ENCODE measurements around the gene GKAP1. TPM values are rescaled to one million over a fixed set of nuclear protein-coding genes. Genes with fewer than 3 reads are reported as not detected.
A peak's percentile ranks its signal among the peaks of the same experiment; 100 is the strongest.

The GKAP1 gene
- total and polyA plus RNA-seq, 4 donors = 3.2 to 10.9 (median 4.8) TPM

DNA sequence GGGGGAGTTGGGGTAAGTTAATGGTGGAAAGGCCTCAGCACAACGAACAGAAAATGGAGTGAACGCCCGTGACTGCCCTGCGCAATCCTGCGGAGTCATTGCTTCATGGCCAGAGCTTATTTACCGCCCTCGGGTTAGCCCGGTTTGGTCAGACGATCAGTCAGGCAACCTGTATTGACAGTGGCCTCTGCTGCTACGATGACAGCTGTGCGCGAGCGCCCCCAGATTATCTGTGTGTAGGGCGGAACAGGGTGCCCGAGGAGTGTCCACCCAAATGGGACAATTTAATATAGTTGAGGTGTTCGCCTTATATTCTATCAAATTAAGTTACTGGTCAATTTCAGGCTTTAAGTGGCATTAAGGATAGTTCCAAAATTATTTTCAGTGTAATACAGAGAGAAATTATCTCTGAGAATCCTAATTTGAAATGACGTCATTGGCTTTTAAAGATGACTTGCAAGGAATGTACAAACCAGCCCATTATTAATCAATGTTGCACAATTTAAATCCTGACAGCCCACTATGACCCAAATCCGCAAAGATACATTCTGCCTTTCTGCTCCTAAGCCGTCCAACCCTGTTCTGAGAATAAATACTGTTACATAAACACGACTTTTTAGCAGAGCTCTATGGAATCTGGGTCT lies 108.9 kb downstream of the GKAP1 start (continued):
- TF ChIP-seq, protein P1, sequence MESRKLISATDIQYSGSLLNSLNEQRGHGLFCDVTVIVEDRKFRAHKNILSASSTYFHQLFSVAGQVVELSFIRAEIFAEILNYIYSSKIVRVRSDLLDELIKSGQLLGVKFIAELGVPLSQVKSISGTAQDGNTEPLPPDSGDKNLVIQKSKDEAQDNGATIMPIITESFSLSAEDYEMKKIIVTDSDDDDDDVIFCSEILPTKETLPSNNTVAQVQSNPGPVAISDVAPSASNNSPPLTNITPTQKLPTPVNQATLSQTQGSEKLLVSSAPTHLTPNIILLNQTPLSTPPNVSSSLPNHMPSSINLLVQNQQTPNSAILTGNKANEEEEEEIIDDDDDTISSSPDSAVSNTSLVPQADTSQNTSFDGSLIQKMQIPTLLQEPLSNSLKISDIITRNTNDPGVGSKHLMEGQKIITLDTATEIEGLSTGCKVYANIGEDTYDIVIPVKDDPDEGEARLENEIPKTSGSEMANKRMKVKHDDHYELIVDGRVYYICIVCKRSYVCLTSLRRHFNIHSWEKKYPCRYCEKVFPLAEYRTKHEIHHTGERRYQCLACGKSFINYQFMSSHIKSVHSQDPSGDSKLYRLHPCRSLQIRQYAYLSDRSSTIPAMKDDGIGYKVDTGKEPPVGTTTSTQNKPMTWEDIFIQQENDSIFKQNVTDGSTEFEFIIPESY (IDR thresholded peaks at IDR 0.05) = no peak

DNA sequence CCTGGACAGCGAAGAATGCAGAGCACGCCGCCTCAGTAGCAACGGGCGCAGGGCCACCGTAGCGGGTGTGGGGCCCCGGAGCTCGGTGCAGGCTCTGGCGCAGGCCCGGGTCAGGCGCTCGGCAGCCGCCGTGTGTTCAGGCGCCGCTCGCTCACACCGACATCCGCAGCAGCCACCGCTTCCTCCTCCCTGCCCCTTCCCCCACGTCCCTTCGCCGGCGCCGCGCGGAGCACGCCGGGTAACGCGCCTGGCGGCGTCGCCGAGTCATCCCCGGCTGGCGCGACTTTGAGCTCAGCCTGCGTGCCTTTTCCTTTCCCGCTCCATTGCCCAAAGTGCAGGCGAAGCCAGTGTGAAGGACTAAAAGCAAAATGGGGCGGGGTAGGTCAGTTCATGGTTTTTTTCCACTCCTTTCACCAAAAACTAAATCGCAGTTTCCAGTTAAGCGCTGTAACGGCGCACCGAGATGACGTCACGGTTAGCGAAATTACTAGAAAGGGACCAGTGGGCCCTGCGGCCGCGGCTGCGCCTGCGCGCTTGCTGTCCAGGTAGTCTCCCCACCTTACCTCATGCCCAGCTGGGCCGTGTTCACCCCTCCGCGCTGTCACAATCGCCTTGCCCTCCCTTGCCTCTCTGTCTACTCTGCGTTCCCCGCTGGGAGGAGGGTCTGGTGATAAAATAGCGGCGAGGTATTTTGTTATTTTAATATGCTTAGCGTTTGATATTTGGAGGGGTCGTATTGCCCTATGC lies 109.6 kb downstream of the GKAP1 start, which contains the start of gene UBQLN1:
Gene UBQLN1, minus strand, starts transcription at position 191 of the 747 bp plus-strand sequence. CDS start 279 bp downstream, outside the sequence.
- Histone ChIP-seq H3K4me1 (ENCODE audit: control insufficient read depth in 4 of 4, insufficient read depth in 4 of 4, low read length in 3 of 4) (peaks cover 4 to 30% (median 5%) of the 10 kb centered on the region in 4 donors), H3K27ac (ENCODE audit: low read depth in 1 of 2, low read length in 2 of 2) (peak within 1 kb of the TSS; percentile 99 to 100), H3K4me3 (ENCODE audit: low read depth in 1 of 3, low read length in 3 of 3) (peak within 1 kb of the TSS; percentile 82 to 93 (median 86)), H3K9ac (ENCODE audit: low read depth in 1 of 2, low read length in 2 of 2) (peak within 1 kb of the TSS; percentile 100), H3K27me3 (ENCODE audit: control insufficient read depth in 4 of 4, insufficient read depth in 4 of 4, low read length in 3 of 4) (no peaks in the 10 kb centered on the region), H3K9me3 (ENCODE audit: control insufficient read depth in 4 of 4, low read length in 3 of 4) (no peaks in the 10 kb centered on the region), H3K36me3 (ENCODE audit: control insufficient read depth in 4 of 4, insufficient read depth in 3 of 4, low read depth in 1 of 4, low read length in 3 of 4) (no peaks in the 10 kb centered on the region)
- DNase-seq (ENCODE audit: low spot score) = peak; percentile 91
- peak; percentile 63 to 74 for TF ChIP-seq EGR1 (IDR thresholded peaks at IDR 0.05; ENCODE audit: low read depth in 2 of 2)
- peak in 1 of 2 donors; percentile 10 for TF ChIP-seq HNF4A (conservative IDR thresholded peaks at IDR 0.05)
- no peak for TF ChIP-seq REST (IDR thresholded peaks at IDR 0.05)
- no peak for TF ChIP-seq RXRA (IDR thresholded peaks at IDR 0.05)
- TF ChIP-seq, protein P1 (IDR thresholded peaks at IDR 0.05) = peak; percentile 56
- TF ChIP-seq RAD21 (IDR thresholded peaks at IDR 0.05) = no peak
- TF ChIP-seq GABPA (IDR thresholded peaks at IDR 0.05 in 1 of 2, conservative IDR thresholded peaks at IDR 0.05 in 1 of 2) = peak in 1 of 2 donors; percentile 54
- TF ChIP-seq HNF4G (IDR thresholded peaks at IDR 0.05) = no peak
- no peak for TF ChIP-seq FOXA2 (IDR thresholded peaks at IDR 0.05)
- TF ChIP-seq, protein P2, sequence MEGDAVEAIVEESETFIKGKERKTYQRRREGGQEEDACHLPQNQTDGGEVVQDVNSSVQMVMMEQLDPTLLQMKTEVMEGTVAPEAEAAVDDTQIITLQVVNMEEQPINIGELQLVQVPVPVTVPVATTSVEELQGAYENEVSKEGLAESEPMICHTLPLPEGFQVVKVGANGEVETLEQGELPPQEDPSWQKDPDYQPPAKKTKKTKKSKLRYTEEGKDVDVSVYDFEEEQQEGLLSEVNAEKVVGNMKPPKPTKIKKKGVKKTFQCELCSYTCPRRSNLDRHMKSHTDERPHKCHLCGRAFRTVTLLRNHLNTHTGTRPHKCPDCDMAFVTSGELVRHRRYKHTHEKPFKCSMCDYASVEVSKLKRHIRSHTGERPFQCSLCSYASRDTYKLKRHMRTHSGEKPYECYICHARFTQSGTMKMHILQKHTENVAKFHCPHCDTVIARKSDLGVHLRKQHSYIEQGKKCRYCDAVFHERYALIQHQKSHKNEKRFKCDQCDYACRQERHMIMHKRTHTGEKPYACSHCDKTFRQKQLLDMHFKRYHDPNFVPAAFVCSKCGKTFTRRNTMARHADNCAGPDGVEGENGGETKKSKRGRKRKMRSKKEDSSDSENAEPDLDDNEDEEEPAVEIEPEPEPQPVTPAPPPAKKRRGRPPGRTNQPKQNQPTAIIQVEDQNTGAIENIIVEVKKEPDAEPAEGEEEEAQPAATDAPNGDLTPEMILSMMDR (IDR thresholded peaks at IDR 0.05; ENCODE audit: low read depth, low read length, missing input control) = no peak
- TF ChIP-seq FOXA1 (IDR thresholded peaks at IDR 0.05) = no peak
- TF ChIP-seq MAX (IDR thresholded peaks at IDR 0.05) = peak; percentile 92
- peak; percentile 60 for TF ChIP-seq SP1 (IDR thresholded peaks at IDR 0.05)
- peak; percentile 61 for TF ChIP-seq YY1 (IDR thresholded peaks at IDR 0.05)
- TF ChIP-seq NR2F2 (IDR thresholded peaks at IDR 0.05) = no peak
- no peak for TF ChIP-seq TAF1 (conservative IDR thresholded peaks at IDR 0.05)
- TF ChIP-seq JUND (IDR thresholded peaks at IDR 0.05) = peak; percentile 56 to 63
- no peak for TF ChIP-seq ATF3 (IDR thresholded peaks at IDR 0.05)
- under 1% methylated on average over 67 of the region's 67 CpGs for WGBS

Data from liver (tissue), 9 donors.